Measurements from ENCODE around the gene CCL13. TPM values are rescaled to one million over a fixed set of nuclear protein-coding genes. Genes with fewer than 3 reads are reported as not detected.

CCL13 gene
- polyA plus RNA-seq, 1 donor from 2014 or later, result not detected

GRCh38 chr17:34337701-34338100, 18.6 kb upstream of the CCL13 start:
- H3K9me2 ChIP-seq (ENCODE audit: insufficient read depth, low read length), result no peaks in the 10 kb centered on the region
- no peak for TF ChIP-seq REST (IDR thresholded peaks at IDR 0.05; ENCODE audit: borderline replicate concordance)
- no peak for TF ChIP-seq EZH2 (IDR thresholded peaks at IDR 0.05; ENCODE audit: borderline replicate concordance, insufficient read depth, low read length, poor library complexity, severe bottlenecking)
- TF ChIP-seq SMC3 (conservative IDR thresholded peaks at IDR 0.05; ENCODE audit: poor library complexity), result no peak
- TF ChIP-seq MXI1 (conservative IDR thresholded peaks at IDR 0.05; ENCODE audit: poor library complexity, severe bottlenecking), result no peak
- TF ChIP-seq RAD21 (conservative IDR thresholded peaks at IDR 0.05), result no peak
- no peak for TF ChIP-seq CTCF (IDR thresholded peaks at IDR 0.05; ENCODE audit: poor library complexity, severe bottlenecking)
- no peak for TF ChIP-seq POLR2AphosphoS5 (IDR thresholded peaks at IDR 0.05)
- no peaks in the 10 kb centered on the region for H3K79me2 ChIP-seq (replicated peaks; ENCODE audit: insufficient read depth, low read length)
- H3K9me3 ChIP-seq (ENCODE audit: low read length), result no peaks in the 10 kb centered on the region
- H4K20me1 ChIP-seq (ENCODE audit: insufficient read depth), result no peaks in the 10 kb centered on the region
- no peaks in the 10 kb centered on the region for H3F3A ChIP-seq (ENCODE audit: insufficient read depth, low read length, poor library complexity, severe bottlenecking)
- H3K9ac ChIP-seq (ENCODE audit: low read length), result no peak overlapping the region
- no peak overlapping the region for H3K27ac ChIP-seq (ENCODE audit: low read length)
- no peak overlapping the region for H2AFZ ChIP-seq (ENCODE audit: low read depth, low read length)
- no peaks in the 10 kb centered on the region for H3K36me3 ChIP-seq (ENCODE audit: insufficient read depth, low read length)
- no peak overlapping the region for H3K4me3 ChIP-seq (ENCODE audit: low read length)
- no peaks in the 10 kb centered on the region for H3K27me3 ChIP-seq (ENCODE audit: insufficient read depth, low read depth, low read length)
- no peak overlapping the region for H3K4me2 ChIP-seq (ENCODE audit: low read length)

GRCh38 chr17:34339138-34339770, 17.0 kb upstream of the CCL13 start:
- H2AFZ ChIP-seq (ENCODE audit: low read depth, low read length), result no peak overlapping the region
- no peak overlapping the region for H3K9ac ChIP-seq (ENCODE audit: low read length)
- no peak overlapping the region for H3K4me2 ChIP-seq (ENCODE audit: low read length)
- H4K20me1 ChIP-seq (ENCODE audit: insufficient read depth), result no peaks in the 10 kb centered on the region
- no peaks in the 10 kb centered on the region for H3K36me3 ChIP-seq (ENCODE audit: insufficient read depth, low read length)
- H3K79me2 ChIP-seq (replicated peaks; ENCODE audit: insufficient read depth, low read length), result no peaks in the 10 kb centered on the region
- H3K9me3 ChIP-seq (ENCODE audit: low read length), result no peaks in the 10 kb centered on the region
- no peaks in the 10 kb centered on the region for H3K9me2 ChIP-seq (ENCODE audit: insufficient read depth, low read length)
- no peak overlapping the region for H3K27ac ChIP-seq (ENCODE audit: low read length)
- TF ChIP-seq RAD21 (conservative IDR thresholded peaks at IDR 0.05) (no peak), EZH2 (IDR thresholded peaks at IDR 0.05; ENCODE audit: borderline replicate concordance, insufficient read depth, low read length, poor library complexity, severe bottlenecking) (no peak), POLR2AphosphoS5 (IDR thresholded peaks at IDR 0.05) (no peak), SMC3 (conservative IDR thresholded peaks at IDR 0.05; ENCODE audit: poor library complexity) (no peak), MXI1 (conservative IDR thresholded peaks at IDR 0.05; ENCODE audit: poor library complexity, severe bottlenecking) (no peak), EP300 (conservative IDR thresholded peaks at IDR 0.05; ENCODE audit: poor library complexity, severe bottlenecking) (no peak), TAF1 (IDR thresholded peaks at IDR 0.05; ENCODE audit: low read depth) (no peak), REST (IDR thresholded peaks at IDR 0.05; ENCODE audit: borderline replicate concordance) (no peak), CTCF (IDR thresholded peaks at IDR 0.05; ENCODE audit: poor library complexity, severe bottlenecking) (no peak)
- no peak overlapping the region for H3K4me3 ChIP-seq (ENCODE audit: low read length)
- H3F3A ChIP-seq (ENCODE audit: insufficient read depth, low read length, poor library complexity, severe bottlenecking), result no peaks in the 10 kb centered on the region
- no peaks in the 10 kb centered on the region for H3K27me3 ChIP-seq (ENCODE audit: insufficient read depth, low read depth, low read length)

Data from neural cell (in vitro differentiated cells).